Right lobe of liver (tissue), 4 donors: ENCODE results near the gene CBFA2T2.

Experiments used
- POLR2A ChIP-seq: fragments of 450-650 bp; IDR thresholded peaks from one replicate; pipeline ENCODE4 v1.6.1; 2017; ENCODE audit warnings: antibody characterized with exemption, mild to moderate bottlenecking
- TF ChIP-seq, protein P1 (sequence below), 4 donors: fragments of 200-600 bp in 3 of 4; fragments of 450-650 bp in 1 of 4; IDR thresholded peaks; one replicate each; pipeline versions ENCODE4 v1.5.1 to v1.8.0; 2016 to 2022; ENCODE audit warnings: antibody characterized with exemption in 4 of 4, mild to moderate bottlenecking in 2 of 4
- donor health status: DM: no; HTN: no; CAD: no.
- donor health status: DM: no; HTN: no; CAD: no.
- donor health status: DM: no; HTN: yes; CAD: no.

DNA sequence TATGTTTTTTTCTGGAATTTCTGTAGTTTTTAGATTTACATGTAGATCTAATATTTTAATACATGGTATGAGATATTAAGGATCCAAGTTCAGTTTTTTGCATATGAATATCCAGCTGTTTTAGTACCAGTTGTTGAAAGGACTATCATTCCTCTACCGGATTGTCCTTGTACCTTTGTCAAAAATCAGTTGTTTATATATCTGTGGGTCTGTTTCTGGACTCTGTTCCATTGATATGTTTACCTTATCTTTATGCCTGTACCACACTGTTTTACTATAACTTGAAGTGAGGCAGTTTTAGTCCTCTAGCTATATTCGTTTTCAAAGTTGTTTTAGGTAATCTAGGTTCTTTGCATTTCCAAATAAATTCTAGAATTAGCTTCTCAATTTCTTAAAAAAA, 47.7 kb downstream of the CBFA2T2 start:
- no peak for TF ChIP-seq POLR2A
- TF ChIP-seq, protein P1, sequence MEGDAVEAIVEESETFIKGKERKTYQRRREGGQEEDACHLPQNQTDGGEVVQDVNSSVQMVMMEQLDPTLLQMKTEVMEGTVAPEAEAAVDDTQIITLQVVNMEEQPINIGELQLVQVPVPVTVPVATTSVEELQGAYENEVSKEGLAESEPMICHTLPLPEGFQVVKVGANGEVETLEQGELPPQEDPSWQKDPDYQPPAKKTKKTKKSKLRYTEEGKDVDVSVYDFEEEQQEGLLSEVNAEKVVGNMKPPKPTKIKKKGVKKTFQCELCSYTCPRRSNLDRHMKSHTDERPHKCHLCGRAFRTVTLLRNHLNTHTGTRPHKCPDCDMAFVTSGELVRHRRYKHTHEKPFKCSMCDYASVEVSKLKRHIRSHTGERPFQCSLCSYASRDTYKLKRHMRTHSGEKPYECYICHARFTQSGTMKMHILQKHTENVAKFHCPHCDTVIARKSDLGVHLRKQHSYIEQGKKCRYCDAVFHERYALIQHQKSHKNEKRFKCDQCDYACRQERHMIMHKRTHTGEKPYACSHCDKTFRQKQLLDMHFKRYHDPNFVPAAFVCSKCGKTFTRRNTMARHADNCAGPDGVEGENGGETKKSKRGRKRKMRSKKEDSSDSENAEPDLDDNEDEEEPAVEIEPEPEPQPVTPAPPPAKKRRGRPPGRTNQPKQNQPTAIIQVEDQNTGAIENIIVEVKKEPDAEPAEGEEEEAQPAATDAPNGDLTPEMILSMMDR (IDR thresholded peaks at IDR 0.05) = no peak
